HEK293T (cell line): ENCODE measurements around the gene SP110.

Experiments
- CTCF ChIA-PET: fragments of 350-600 bp; formaldehyde crosslinking; extraction: SDS; loops from one replicate; lab custom pipeline; 2021; ENCODE audit warnings: antibody characterized with exemption, inconsistent platforms; lab: Yijun Ruan, JAX
- POLR2A ChIA-PET: fragments of 350-600 bp; formaldehyde crosslinking; extraction: SDS; loops from one replicate; lab custom pipeline; 2020; ENCODE audit warnings: antibody characterized with exemption, inconsistent platforms; lab: Yijun Ruan, JAX
- DNase-seq: peaks from one replicate; pipeline ENCODE4 v3.0.0; 2012; ENCODE audit warnings: mixed read lengths; ENCODE audit errors: extremely low spot score
- ARNT ChIP-seq: fragments of 450-650 bp; IDR thresholded peaks from 2 replicates; pipeline ENCODE4 v1.6.1; 2017; ENCODE audit warnings: mild to moderate bottlenecking
- BHLHE40 ChIP-seq: fragments of 450-650 bp; IDR thresholded peaks from 2 replicates; pipeline ENCODE4 v1.6.1; 2016; ENCODE audit warnings: mild to moderate bottlenecking, moderate library complexity, borderline replicate concordance
- CTBP1 ChIP-seq: fragments of 450-650 bp; IDR thresholded peaks from 2 replicates; pipeline ENCODE4 v1.6.1; 2016; ENCODE audit warnings: borderline replicate concordance
- ELF4 ChIP-seq: fragments of 450-650 bp; IDR thresholded peaks from 2 replicates; pipeline ENCODE4 v1.6.1; 2017; ENCODE audit warnings: antibody characterized with exemption
- FOXA1 ChIP-seq: fragments of 450-650 bp; IDR thresholded peaks from 2 replicates; pipeline ENCODE4 v1.6.1; 2016; ENCODE audit warnings: mild to moderate bottlenecking
- FOXK2 ChIP-seq: fragments of 450-650 bp; IDR thresholded peaks from 2 replicates; pipeline ENCODE4 v1.6.1; 2016; ENCODE audit warnings: mild to moderate bottlenecking
- FOXM1 ChIP-seq: fragments of 450-650 bp; IDR thresholded peaks from 2 replicates; pipeline ENCODE4 v1.6.1; 2017; ENCODE audit warnings: mild to moderate bottlenecking, borderline replicate concordance
- HDGF ChIP-seq: fragments of 450-650 bp; IDR thresholded peaks from 2 replicates; pipeline ENCODE4 v1.6.1; 2017; ENCODE audit warnings: antibody characterized with exemption, borderline replicate concordance
- L3MBTL2 ChIP-seq: fragments of 450-650 bp; conservative IDR thresholded peaks from 2 replicates; pipeline ENCODE4 v1.6.1; 2016; ENCODE audit warnings: mild to moderate bottlenecking
- LEF1 ChIP-seq: fragments of 450-650 bp; IDR thresholded peaks from 2 replicates; pipeline ENCODE4 v1.6.1; 2017; ENCODE audit warnings: mild to moderate bottlenecking, borderline replicate concordance
- NFRKB ChIP-seq: fragments of 450-650 bp; IDR thresholded peaks from 2 replicates; pipeline ENCODE4 v1.6.1; 2016; ENCODE audit warnings: mild to moderate bottlenecking, moderate library complexity
- PKNOX1 ChIP-seq: fragments of 450-650 bp; IDR thresholded peaks from 2 replicates; pipeline ENCODE4 v1.6.1; 2016
- SP1 ChIP-seq: fragments of 450-650 bp; IDR thresholded peaks from 2 replicates; pipeline ENCODE4 v1.6.1; 2017
- TARDBP ChIP-seq: fragments of 450-650 bp; IDR thresholded peaks from 2 replicates; pipeline ENCODE4 v1.6.1; 2016
- ZNF384 ChIP-seq: fragments of 450-650 bp; IDR thresholded peaks from 2 replicates; pipeline ENCODE4 v1.6.1; 2016

Gene SP110

DNA sequence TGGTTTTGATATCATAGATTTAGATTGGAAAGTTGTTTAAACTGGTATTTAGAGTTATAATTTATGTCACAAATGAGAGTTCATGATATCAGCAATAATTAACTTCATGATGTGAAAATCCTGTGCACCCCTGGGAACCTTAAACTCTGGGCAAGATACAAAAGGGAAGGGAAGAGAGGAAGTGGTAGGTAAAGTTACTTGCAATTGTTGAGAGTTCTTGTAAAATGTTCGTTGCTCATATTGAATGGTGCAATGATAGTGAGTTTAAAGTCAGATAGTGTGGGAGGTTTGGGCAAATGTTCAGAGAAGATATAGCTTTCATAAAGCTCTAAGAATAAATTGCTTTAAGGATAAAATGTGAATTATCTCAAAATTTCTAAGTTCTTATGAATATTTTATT, 75.4 kb downstream of the SP110 start:
- TF ChIP-seq BHLHE40 (no peak), ARNT (no peak), FOXK2 (no peak), FOXM1 (no peak), FOXA1 (no peak), SP1 (no peak)
- DNase-seq, result no peak
- POLR2A ChIA-PET, result no interaction called here
- CTCF ChIA-PET, result no interaction called here

GRCh38 chr2:230140667-230141066, 79.1 kb downstream of the SP110 start:
- ChIA-PET CTCF (no interaction called here), POLR2A (no interaction called here)
- TF ChIP-seq NFRKB (no peak), LEF1 (no peak), ELF4 (no peak), FOXA1 (no peak), FOXK2 (no peak), CTBP1 (no peak), HDGF (no peak), SP1 (no peak)
- DNase-seq, result no peak

DNA sequence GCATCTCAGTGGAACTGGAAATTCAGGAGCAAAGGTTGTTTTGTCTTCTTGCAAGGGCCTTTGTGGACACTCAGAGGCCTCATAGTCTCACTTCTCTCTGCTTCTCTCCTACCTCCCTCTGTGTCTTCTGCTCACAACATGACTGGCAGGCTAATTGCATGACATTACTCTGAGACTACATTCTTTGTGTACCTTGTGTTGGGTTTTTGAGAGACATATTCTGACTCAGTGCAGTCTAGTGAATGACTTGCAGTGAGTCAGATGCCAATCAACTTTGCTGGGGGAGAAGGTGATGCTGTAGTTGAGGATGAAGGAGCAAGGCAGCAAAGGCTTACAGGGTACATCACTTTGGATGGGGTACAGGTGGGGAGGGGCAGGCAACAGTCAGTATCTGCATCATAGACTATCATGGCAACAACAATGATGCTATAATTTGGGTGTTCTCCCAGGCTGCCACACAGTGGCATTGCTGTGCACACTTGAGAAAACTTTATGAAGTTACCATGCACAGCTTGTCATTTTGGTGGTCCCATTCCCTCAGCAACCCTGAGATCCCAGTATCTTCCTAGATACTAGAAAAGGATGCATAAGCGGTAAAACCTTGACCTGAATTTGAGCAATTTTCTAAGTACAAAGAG, 81.8 kb downstream of the SP110 start:
- DNase-seq, result no peak
- POLR2A ChIA-PET, result no interaction called here
- CTCF ChIA-PET, result no interaction called here
- TF ChIP-seq FOXA1 (no peak), ZNF384 (no peak), HDGF (no peak)

DNA sequence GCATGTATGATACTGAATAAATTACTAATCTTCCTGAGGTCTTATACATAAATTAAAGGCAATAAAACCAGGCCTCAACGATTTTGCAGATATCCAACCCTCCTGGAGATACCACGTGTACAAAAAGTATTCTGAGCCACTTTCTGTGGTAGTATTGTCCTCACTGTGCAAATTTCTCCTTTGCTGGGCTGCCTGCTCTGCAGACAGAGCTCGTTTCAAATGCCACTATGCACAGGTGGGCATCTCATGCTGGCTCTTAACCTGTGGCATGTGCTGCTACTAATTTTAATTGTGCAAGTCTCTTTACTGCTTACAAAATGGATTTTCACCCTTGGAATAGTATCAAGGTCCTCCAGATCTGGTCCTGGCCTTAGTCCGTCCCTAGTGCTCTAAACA, 84.7 kb downstream of the SP110 start:
- no peak for DNase-seq
- CTCF ChIA-PET, result no interaction called here
- TF ChIP-seq LEF1 (no peak), ARNT (no peak), PKNOX1 (no peak), ELF4 (no peak), CTBP1 (no peak), NFRKB (no peak), BHLHE40 (no peak)
- POLR2A ChIA-PET, result interaction anchor here (0.6 kb wide), 1 partner anchor 375 kb away, joined by 3 read pairs; no protein-coding TSS in a partner anchor

DNA sequence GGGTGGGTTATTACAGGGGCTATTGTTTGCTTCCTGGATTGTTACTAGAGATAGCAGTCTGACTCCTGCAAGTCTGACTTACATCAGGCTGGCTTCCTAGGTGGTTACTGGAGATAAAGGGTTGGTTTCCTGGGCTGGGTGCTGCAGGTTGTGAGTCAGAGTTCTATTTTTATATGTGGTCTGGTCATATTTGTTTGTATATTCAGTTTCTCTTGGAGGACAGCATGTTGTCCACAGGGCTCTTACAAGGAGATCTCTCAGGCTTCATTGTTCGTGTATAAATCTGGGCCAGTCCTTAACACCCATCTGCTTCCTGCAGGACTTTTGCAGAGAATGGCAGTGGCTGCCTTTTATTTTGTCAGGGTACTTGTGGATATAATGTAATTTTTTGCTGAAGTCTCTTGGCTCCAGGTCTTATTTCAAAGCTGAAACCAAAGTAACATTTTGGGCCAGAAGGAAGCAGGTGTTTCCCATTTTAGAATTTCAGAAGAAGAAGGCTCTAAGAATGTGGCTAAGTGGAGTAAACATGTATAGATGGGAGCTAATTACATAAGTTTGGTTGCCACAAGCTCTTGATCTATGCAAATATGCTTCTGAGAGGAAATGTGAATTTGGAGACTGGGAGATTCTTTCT, 85.2 kb downstream of the SP110 start:
- no peak for DNase-seq

GRCh38 chr2:230131366-230131765, 88.4 kb downstream of the SP110 start:
- CTCF ChIA-PET, result no interaction called here

More for the DNA sequence above, 85.2 kb downstream of the SP110 start:
- POLR2A ChIA-PET, result no interaction called here
- TF ChIP-seq NFRKB (no peak), ELF4 (no peak), FOXA1 (no peak)
- CTCF ChIA-PET, result no interaction called here

DNA sequence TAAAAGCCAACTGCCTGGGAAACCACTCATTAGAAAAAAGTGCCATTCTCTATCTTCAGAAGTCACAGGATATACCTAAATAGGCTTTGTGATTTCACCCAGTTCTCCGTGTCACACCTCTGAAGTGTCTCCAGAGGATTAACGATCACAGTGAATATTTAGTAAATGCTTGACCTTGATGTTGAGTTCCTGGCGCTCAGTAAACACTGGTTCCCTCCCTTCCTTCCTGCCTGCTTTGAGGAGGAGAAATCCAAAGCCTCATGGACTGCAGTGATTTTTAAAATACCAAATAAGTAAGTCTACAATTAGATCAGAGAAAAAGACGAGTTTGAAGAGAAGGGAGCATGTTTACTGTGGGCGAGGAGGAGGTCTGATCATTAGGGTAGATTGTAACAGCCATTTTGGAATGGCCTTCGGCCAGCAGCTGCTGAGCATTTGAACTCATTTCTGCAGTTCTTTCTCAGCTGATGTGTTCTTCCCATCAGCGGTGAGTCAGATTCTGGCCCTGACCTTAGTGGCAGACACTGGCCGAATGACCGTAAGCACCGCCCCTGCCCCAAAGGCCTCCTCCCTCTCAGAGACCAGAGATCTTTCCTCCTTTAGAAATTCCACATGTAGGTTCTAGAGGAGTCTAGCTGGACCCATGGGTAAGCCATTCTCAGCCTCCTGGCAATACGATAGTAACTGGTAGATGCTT, 89.0 kb downstream of the SP110 start:
- TF ChIP-seq FOXK2 (no peak), SP1 (no peak), CTBP1 (no peak), L3MBTL2 (no peak), LEF1 (no peak), NFRKB (no peak), ELF4 (no peak)
- ChIA-PET POLR2A (no interaction called here), CTCF (no interaction called here)
- no peak for DNase-seq

More at GRCh38 chr2:230131366-230131765, 88.4 kb downstream of the SP110 start:
- no peak for TF ChIP-seq ARNT
- TF ChIP-seq ZNF384, result no peak
- TF ChIP-seq LEF1, result no peak
- TF ChIP-seq TARDBP, result no peak
- no peak for TF ChIP-seq HDGF
- TF ChIP-seq ELF4, result no peak
- TF ChIP-seq PKNOX1, result no peak
- no peak for TF ChIP-seq CTBP1
- POLR2A ChIA-PET, result no interaction called here
- DNase-seq, result no peak

- ChIA-PET CTCF (no interaction called here), POLR2A (no interaction called here)
- no peak for DNase-seq
- no peak for TF ChIP-seq TARDBP
- TF ChIP-seq ELF4, result no peak
- no peak for TF ChIP-seq FOXK2
- no peak for TF ChIP-seq PKNOX1
These were observed 90.4 kb downstream of the SP110 start for GRCh38 chr2:230129343-230129742.
